IPS-11a (cell line): ENCODE data around the gene RRAGA.
A peak's percentile ranks its signal among the peaks of the same experiment; 100 is the strongest.
"Not testable (repeated sequence)": the region's sequence is repeated elsewhere in the genome, so short reads cannot be mapped to it uniquely, and the experiment has no call there.

Experiments
- H3K4me3 ChIP-seq: one replicate; pipeline ENCODE4 v1.5.1; 2013; ENCODE audit warnings: low read depth, low read length, control low read depth

The RRAGA gene

DNA sequence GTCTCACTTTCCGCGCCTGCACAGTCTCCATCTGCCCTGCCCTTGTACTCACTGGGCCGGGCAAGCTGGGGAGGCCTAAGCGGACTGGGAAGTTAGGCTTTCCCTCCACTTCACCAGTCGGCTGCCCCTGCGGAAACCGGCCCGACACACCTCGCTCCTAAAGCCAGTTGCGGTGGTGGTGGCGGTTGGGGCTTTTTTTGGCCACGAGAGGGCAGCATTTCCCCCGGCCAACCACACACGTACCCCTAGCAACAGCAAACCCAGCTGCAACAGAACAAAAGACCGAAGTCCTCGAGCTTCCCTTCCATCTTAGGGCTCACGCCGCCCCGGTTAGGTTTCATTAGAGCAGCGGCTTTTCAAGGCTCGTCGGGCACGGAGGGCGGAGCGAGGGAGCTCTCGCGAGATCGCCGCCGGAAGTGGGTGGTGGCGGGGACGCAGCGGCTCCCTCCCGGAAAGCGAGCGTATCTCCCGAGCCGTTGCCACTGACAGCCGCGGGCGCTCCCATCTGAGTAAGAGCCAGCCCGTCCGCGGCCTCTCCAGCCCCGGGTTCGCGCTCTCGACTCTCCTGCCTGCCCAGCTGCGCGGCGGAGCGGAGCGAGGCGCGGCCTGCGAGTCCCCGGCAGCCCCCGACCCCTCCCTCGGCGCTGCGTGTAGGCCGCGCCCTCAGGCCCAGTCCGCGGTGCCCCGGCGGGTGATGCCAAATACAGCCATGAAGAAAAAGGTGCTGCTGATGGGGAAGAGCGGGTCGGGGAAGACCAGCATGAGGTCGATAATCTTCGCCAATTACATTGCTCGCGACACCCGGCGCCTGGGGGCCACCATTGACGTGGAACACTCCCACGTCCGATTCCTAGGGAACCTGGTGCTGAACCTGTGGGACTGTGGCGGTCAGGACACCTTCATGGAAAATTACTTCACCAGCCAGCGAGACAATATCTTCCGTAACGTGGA, at the start of gene RRAGA:
RRAGA (plus strand) TSS at position 462 of the 951 bp plus-strand sequence; CDS start at position 695, 233 bp downstream.
- H3K4me3 ChIP-seq, result peak within 1 kb of the TSS; percentile 91

DNA sequence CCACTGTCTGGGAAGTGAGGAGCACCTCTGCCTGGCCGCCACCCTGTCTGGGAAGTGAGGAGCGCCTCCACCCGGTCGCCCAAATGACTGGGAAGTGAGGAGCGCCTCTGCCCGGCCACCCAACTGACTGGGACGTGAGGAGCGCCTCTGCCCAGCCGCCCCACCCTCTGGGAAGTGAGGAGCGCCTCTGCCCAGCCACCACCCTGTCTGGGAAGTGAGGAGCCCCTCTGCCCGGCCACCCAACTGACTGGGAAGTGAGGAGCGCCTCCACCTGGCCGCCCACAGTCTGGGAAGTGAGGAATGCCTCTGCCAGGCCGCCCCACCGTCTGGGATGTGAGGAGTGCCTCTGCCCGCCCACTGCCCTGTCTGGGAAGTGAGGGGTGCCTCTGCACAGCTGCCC, 49.1 kb upstream of the RRAGA start:
- H3K4me3 ChIP-seq, result no peak overlapping the region

GRCh38 chr9:19009391-19009965, 39.7 kb upstream of the RRAGA start:
- no peak overlapping the region for H3K4me3 ChIP-seq

GRCh38 chr9:19018201-19018600, 31.0 kb upstream of the RRAGA start:
- H3K4me3 ChIP-seq, result no peak overlapping the region

- H3K4me3 ChIP-seq, result no peak overlapping the region
Measured at GRCh38 chr9:19020886-19021455, 28.3 kb upstream of the RRAGA start.

DNA sequence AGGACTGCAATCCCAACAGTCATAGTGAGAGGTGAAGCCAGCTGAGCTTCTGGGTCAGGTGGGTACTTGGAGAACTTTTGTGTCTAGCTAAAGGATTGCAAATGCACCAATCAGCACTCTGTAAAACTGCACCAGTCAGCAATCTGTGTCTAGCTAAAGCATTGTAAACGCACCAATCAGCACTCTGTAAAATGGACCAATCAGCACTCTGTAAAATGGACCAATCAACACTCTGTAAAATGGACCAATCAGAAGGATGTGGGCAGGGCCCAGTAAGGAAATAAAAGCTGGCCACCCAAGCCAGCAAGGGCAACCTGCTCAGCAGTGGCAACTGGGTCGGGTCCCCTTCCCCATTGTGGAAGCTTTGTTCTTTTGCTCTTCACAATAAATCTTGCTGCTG, 27.6 kb upstream of the RRAGA start:
- not testable (repeated sequence) for H3K4me3 ChIP-seq

DNA sequence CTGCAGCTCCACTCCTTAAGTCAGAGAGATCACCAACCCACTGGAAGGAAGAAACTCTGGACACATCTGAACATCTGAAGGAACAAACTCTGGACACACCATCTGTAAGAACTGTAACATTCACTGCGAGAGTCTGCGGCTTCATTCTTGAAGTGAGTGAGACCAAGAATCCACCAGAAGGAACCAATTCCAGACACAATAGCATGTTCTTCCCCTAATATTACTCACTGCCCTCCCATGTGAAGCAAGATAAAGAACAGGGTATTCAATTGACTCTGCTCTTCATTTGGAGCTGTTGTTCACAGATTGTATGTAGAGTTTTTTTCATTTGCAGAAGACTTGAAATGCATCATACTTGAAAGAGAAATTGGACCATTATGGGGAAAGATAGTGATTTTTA, 27.0 kb upstream of the RRAGA start:
- no peak overlapping the region for H3K4me3 ChIP-seq

GRCh38 chr9:19023078-19023477, 26.1 kb upstream of the RRAGA start:
- no peak overlapping the region for H3K4me3 ChIP-seq

- no peak overlapping the region for H3K4me3 ChIP-seq
Measured at GRCh38 chr9:19026375-19026774, 22.9 kb upstream of the RRAGA start.

GRCh38 chr9:19027825-19028224, 21.4 kb upstream of the RRAGA start:
- H3K4me3 ChIP-seq, result no peak overlapping the region

DNA sequence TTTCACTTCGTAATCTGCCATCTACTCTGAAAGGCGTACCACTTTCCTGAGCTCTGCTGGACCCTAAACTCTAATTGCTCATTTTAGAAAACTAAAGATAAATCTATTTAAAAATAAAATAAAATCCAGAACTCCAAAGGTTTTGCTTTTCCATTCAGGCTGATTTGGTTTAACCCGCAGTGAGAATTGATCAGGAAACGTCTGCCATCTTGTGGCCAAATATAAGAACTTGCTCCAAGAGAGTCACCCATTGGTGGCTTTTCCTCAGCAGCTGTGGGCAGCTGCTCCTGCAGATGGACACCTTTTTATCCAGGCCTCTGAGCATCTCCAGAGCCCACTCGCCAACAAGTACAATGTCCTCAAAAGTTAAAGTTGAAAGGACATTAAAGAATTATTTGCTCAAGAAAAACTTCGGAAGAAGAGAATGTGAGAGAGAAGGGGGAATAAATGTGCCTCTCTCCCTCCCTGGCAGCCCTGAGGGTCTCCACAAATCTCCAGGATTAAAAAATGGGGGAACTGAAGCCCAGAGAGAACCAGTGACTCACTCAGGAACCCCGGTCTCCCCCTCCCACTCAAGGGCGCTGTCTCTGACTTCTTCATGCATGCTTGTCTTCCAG, 20.3 kb upstream of the RRAGA start:
- no peak overlapping the region for H3K4me3 ChIP-seq

DNA sequence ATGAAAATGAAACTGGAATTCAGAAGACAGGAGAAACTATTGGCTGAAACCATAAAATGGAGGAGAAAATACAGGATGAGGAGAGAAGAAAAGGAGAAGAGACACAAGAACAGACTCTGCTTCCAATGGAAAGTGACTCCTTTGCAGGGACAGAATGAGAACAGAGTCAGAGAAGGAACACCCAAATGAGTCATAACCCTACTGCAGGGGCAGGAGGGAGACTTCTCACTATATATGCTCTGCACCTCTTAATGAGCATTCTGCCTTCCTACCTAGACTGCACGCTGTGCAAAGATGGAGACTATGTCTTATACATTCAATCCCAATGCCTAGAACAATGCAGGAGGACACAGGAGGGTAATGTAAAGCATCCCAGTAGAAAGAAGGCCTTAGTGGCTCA, 18.3 kb upstream of the RRAGA start:
- no peak overlapping the region for H3K4me3 ChIP-seq

DNA sequence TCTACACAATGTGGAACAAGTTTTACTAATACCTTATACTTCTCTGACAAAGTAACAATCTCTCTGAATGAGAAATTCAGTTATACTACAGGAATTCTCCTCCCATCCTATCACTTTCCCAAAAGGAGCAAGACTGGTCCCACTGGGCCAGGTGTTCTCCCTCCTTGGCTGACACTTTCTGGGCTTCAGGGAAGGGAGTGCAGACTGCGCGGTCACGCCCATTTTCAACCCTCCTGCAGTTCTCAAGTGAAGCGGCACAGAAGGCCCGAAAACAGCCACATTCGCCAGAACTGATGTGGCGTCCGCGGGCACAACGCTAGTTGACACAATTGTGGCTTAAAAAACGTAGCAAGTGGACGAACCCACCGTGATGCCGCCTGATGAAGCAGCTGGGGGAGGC, 16.8 kb upstream of the RRAGA start:
- H3K4me3 ChIP-seq, result no peak overlapping the region

DNA sequence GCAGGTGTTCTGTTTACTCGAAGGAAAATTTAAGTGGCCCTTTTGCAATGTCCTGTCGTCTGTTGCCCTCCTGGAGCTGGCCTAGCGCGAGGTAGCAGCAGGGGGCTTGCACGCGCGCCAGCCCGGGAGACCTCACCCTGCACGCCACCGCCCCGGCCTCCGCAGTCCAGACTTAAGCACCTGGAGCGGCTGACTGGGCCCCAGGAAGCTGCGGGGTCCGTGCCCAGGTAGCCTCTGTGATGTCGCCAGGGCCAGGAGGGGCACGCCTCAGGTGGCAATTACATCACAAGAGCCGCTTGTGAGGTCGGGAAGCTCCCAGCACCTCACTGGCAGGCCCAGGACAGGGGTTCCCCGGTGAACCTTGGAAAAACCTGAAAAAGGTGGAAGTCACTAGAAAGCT, 16.2 kb upstream of the RRAGA start, which contains the start of gene SAXO1:
SAXO1 (minus strand) TSS at position 195 of the 400 bp plus-strand sequence. CDS start 301 bp downstream, outside the sequence.
- H3K4me3 ChIP-seq, result no peak within 1 kb of the TSS

DNA sequence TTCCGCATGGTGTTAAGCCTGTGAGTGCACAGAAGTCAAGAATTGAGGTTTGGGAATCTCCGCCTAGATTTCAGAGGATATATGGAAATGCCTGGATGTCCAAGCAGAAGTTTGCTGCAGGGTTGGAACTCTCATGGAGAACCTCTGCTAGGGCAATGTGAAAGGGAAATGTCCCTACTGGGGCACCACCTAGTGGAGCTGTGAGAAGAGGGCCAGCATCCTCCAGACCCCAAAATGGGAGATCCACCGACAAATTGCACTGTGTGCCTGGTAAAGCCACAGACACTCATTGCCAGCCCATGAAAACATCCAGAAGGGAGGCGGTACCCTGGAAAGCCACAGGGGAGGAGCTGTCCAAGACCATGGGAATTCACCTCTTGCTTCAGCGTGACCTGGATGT, 12.6 kb upstream of the RRAGA start:
- no peak overlapping the region for H3K4me3 ChIP-seq

DNA sequence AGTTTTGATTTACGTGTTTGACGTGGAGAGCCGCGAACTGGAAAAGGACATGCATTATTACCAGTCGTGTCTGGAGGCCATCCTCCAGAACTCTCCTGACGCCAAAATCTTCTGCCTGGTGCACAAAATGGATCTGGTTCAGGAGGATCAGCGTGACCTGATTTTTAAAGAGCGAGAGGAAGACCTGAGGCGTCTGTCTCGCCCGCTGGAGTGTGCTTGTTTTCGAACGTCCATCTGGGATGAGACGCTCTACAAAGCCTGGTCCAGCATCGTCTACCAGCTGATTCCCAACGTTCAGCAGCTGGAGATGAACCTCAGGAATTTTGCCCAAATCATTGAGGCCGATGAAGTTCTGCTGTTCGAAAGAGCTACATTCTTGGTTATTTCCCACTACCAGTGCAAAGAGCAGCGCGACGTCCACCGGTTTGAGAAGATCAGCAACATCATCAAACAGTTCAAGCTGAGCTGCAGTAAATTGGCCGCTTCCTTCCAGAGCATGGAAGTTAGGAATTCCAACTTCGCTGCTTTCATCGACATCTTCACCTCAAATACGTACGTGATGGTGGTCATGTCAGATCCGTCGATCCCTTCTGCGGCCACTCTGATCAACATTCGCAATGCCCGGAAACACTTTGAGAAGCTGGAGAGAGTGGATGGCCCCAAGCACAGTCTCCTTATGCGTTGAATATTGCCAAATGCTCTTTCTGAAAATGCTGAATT, 850 bp downstream of the RRAGA start:
- peak overlapping the region; percentile 91 for H3K4me3 ChIP-seq

DNA sequence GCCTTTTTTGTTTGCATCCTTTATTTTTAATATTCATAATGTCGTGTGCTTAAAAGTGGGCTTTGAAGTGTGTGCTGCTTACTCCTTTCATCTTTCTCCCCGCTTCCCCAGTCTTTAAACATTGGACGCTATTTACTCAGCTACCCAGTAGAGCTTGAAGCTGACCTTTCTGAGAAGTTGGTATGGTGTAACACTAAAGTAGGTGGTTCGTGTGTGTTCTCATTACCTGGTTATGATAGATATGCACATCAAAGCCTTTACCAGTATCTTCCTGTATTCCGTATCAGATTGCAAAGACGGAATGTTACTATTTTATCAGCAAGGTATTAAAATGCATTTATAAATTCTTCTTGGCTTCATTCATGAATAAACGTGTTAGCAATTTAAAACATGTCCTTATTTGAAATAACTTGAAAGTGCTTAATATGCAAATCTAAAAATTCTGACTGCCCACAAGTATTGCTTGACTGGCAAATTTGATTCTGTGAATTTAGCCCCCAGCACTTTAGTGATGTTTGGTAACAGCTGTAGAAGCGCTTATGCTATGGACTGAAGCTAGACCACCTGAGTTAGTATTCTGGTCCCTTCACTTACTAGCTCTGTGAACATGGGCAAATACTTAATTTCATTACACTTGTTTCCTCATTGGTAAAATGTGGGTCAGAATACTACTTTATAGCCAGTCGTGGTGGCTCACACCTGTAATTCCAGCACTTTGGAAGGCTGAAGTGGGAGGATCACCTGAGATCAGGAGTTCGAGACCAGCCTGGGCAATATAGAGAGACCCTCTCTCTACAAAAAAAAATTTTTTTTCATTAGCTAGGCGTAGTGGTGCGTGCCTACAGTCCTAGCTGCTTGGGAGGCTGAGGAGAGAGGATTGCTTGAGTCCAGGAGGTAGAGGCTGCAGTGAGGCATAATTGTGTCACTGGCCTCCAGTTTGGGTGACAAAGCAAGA, 1.7 kb downstream of the RRAGA start:
- peak overlapping the region; percentile 91 for H3K4me3 ChIP-seq

- no peak overlapping the region for H3K4me3 ChIP-seq
Measured at GRCh38 chr9:19057033-19057432, 7.8 kb downstream of the RRAGA start.

DNA sequence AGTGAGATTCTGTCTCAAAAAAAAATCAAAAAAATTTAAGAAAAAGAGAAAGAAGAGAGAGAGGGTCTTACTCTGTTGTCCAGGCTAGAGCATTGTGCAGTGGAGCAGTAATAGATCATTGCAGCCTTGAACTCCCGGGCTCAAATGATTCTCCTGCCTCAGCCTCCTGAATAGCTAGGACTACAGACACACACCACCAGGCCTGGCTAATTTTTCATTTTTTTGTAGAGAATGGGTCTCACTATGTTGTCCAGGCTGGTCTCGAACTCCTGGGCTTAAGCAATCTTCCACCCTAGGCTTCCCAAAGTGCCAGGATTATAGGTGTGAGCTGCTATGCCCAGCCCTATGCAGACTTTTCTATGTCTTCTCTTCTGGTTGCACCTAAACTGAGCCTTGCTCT, 25.0 kb downstream of the RRAGA start:
- H3K4me3 ChIP-seq, result no peak overlapping the region

- no peak overlapping the region for H3K4me3 ChIP-seq
Measured at GRCh38 chr9:19074836-19075235, 25.6 kb downstream of the RRAGA start.
